Measurements from ENCODE around the gene STRIP1.

The STRIP1 gene

DNA sequence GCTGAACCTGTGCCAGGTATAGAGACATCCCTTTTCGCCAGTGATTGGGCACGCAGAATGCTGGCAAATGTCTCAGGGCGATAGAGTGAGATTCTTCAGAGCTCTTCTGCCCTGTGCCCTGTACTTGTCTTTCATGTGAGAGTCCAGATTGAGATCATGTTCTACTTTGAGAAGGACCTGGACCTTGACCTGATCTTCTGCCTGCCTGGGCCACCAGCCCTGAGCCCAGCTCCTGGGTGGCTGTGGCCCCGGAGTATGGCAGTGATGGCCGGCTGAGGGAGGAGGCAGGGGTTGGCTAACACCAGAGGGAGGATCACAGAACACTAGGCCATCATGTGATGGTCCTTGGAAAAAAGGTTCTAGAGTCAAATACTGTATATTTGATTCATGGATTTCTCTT lies 13.8 kb downstream of the STRIP1 start:
- Histone ChIP-seq H3K79me2 (ENCODE audit: insufficient read depth, low read length) (no peaks in the 10 kb centered on the region), H3K27ac (ENCODE audit: low read depth, low read length) (no peak overlapping the region), H3K27me3 (ENCODE audit: low read length) (no peaks in the 10 kb centered on the region), H3K36me3 (ENCODE audit: low read length) (peaks cover 18% of the 10 kb centered on the region; the same call in 1 of the 2 replicates), H3K9me2 (replicated peaks; ENCODE audit: insufficient read depth, low read length) (no peaks in the 10 kb centered on the region), H3K4me2 (ENCODE audit: low read depth, low read length, poor library complexity, severe bottlenecking) (no peak overlapping the region), H3F3A (ENCODE audit: insufficient read depth) (no peaks in the 10 kb centered on the region), H3K9ac (ENCODE audit: low read length) (no peak overlapping the region), H3K9me3 (ENCODE audit: insufficient read depth, low read length) (no peaks in the 10 kb centered on the region), H4K20me1 (ENCODE audit: low read depth, low read length) (no peaks in the 10 kb centered on the region), H2AFZ (ENCODE audit: low read depth, low read length, severe bottlenecking) (no peak overlapping the region), H3K4me3 (ENCODE audit: insufficient read depth, low read length, poor library complexity, severe bottlenecking) (no peak overlapping the region)
- TF ChIP-seq, protein P1, sequence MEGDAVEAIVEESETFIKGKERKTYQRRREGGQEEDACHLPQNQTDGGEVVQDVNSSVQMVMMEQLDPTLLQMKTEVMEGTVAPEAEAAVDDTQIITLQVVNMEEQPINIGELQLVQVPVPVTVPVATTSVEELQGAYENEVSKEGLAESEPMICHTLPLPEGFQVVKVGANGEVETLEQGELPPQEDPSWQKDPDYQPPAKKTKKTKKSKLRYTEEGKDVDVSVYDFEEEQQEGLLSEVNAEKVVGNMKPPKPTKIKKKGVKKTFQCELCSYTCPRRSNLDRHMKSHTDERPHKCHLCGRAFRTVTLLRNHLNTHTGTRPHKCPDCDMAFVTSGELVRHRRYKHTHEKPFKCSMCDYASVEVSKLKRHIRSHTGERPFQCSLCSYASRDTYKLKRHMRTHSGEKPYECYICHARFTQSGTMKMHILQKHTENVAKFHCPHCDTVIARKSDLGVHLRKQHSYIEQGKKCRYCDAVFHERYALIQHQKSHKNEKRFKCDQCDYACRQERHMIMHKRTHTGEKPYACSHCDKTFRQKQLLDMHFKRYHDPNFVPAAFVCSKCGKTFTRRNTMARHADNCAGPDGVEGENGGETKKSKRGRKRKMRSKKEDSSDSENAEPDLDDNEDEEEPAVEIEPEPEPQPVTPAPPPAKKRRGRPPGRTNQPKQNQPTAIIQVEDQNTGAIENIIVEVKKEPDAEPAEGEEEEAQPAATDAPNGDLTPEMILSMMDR (IDR thresholded peaks at IDR 0.05; ENCODE audit: insufficient read depth, low read length, poor library complexity, severe bottlenecking) = no peak
- TF ChIP-seq EZH2phosphoT487 (conservative IDR thresholded peaks at IDR 0.05; ENCODE audit: low read length) = no peak

DNA sequence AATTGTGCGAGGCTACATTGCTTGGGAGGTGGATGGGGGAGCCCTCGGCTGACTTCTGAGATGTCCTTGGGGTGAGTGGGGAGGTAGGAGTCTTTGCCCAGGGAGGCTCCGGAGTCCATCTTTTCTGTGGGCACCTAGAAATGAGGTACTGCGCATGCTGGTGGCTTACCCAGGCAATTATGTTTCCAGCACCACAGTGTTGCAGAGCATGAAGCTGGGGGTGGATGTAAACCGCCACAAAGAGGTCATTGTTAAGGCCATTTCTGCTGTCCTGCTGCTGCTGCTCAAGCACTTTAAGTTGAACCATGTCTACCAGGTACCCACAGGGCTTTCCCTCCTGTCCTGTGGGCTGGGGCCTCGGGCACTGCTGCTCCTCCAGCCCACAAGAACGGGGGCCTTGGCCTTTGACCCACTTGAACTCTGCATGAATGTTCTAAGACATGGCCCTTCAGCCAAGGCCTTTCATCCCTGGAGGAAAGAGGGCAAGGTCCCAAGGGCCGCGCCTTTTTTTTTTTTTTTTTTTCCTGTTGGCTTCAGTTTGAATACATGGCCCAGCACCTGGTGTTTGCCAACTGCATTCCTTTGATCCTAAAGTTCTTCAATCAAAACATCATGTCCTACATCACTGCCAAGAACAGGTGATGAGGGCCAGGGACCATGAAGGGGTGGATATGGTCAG lies 14.6 kb downstream of the STRIP1 start:
- H3K36me3 ChIP-seq (ENCODE audit: low read length) = peaks cover 16% of the 10 kb centered on the region; the same call in 1 of the 2 replicates
- no peak overlapping the region for H3K4me2 ChIP-seq (ENCODE audit: low read depth, low read length, poor library complexity, severe bottlenecking)
- no peaks in the 10 kb centered on the region for H3K9me2 ChIP-seq (replicated peaks; ENCODE audit: insufficient read depth, low read length)
- H3K27ac ChIP-seq (ENCODE audit: low read depth, low read length) = no peak overlapping the region
- H3K9ac ChIP-seq (ENCODE audit: low read length) = no peak overlapping the region
- no peaks in the 10 kb centered on the region for H4K20me1 ChIP-seq (ENCODE audit: low read depth, low read length)
- H3K9me3 ChIP-seq (ENCODE audit: insufficient read depth, low read length) = no peaks in the 10 kb centered on the region
- H2AFZ ChIP-seq (ENCODE audit: low read depth, low read length, severe bottlenecking) = no peak overlapping the region
- TF ChIP-seq, protein P1 (IDR thresholded peaks at IDR 0.05; ENCODE audit: insufficient read depth, low read length, poor library complexity, severe bottlenecking) = no peak
- no peak for TF ChIP-seq EZH2phosphoT487 (conservative IDR thresholded peaks at IDR 0.05; ENCODE audit: low read length)
- no peaks in the 10 kb centered on the region for H3K27me3 ChIP-seq (ENCODE audit: low read length)
- H3F3A ChIP-seq (ENCODE audit: insufficient read depth) = no peaks in the 10 kb centered on the region
- H3K4me3 ChIP-seq (ENCODE audit: insufficient read depth, low read length, poor library complexity, severe bottlenecking) = no peak overlapping the region
- no peaks in the 10 kb centered on the region for H3K79me2 ChIP-seq (ENCODE audit: insufficient read depth, low read length)

DNA sequence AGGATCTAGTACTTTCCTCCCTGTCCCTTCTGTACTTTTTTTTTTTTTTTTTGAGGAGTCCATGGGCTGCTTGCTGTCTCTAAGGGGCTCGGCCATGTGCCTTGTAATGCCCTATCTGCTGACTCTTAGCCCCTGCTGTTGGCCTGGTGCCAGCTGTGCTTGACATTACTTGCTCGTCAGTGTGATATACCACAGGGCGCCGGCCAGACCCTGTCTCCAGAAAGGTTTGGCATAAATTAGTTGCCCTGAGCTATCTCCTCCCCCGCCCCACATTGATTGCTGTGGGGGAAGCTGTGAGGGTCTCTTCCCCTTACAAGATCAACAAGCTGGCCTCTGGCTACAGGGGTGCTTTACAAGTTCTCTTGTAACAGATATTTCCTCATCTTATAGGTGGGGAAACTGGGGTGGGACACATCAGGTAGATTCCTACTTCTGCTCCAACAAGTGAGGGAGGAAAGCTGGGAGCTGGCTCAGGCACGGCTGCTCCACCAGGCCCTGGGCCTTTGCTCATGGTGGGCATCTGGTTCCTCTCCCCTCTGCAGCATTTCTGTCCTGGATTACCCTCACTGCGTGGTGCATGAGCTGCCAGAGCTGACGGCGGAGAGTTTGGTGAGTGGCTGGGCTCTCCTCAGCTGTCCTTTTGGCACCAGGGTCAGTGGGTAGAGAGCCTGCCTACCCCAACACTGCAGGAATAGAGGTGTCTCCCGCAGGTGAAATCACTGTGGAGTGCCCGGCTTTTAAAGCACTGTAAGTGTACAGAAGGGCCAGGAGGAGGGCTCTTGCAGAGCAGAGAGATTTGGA lies 15.6 kb downstream of the STRIP1 start:
- no peak overlapping the region for H3K4me2 ChIP-seq (ENCODE audit: low read depth, low read length, poor library complexity, severe bottlenecking)
- H2AFZ ChIP-seq (ENCODE audit: low read depth, low read length, severe bottlenecking) = no peak overlapping the region
- H3K27me3 ChIP-seq (ENCODE audit: low read length) = no peaks in the 10 kb centered on the region
- H3K9me3 ChIP-seq (ENCODE audit: insufficient read depth, low read length) = no peaks in the 10 kb centered on the region
- no peak overlapping the region for H3K4me3 ChIP-seq (ENCODE audit: insufficient read depth, low read length, poor library complexity, severe bottlenecking)
- TF ChIP-seq, protein P1 (IDR thresholded peaks at IDR 0.05; ENCODE audit: insufficient read depth, low read length, poor library complexity, severe bottlenecking) = no peak
- TF ChIP-seq EZH2phosphoT487 (conservative IDR thresholded peaks at IDR 0.05; ENCODE audit: low read length) = no peak
- peaks cover 13% of the 10 kb centered on the region; the same call in 1 of the 2 replicates for H3K36me3 ChIP-seq (ENCODE audit: low read length)
- H3K27ac ChIP-seq (ENCODE audit: low read depth, low read length) = no peak overlapping the region
- H3K9me2 ChIP-seq (replicated peaks; ENCODE audit: insufficient read depth, low read length) = no peaks in the 10 kb centered on the region
- H3F3A ChIP-seq (ENCODE audit: insufficient read depth) = no peaks in the 10 kb centered on the region
- H4K20me1 ChIP-seq (ENCODE audit: low read depth, low read length) = no peaks in the 10 kb centered on the region
- H3K79me2 ChIP-seq (ENCODE audit: insufficient read depth, low read length) = no peaks in the 10 kb centered on the region
- H3K9ac ChIP-seq (ENCODE audit: low read length) = no peak overlapping the region

Data from SU-DHL-6 (cell line).